CD4-positive, alpha-beta T cell treated with Interleukin-15 for 4 hours (primary cell): ENCODE measurements around the gene ZNF689.

Experiments
- DNase-seq: peaks from one replicate; pipeline ENCODE4 v3.0.0-alpha.2; 2020; ENCODE audit warnings: low spot score

ZNF689 gene

GRCh38 chr16:30562021-30562420 lies 48.2 kb downstream of the ZNF689 start:
- DNase-seq: no peak

- peak; percentile 20 for DNase-seq
Observed at GRCh38 chr16:30561089-30561816, 48.9 kb downstream of the ZNF689 start.

- no peak for DNase-seq
Observed at GRCh38 chr16:30559690-30560089, 50.5 kb downstream of the ZNF689 start.

- DNase-seq: no peak
Observed at GRCh38 chr16:30558789-30559377, 51.3 kb downstream of the ZNF689 start.

- peak; percentile 99 for DNase-seq
Observed at GRCh38 chr16:30557957-30558788, 52.0 kb downstream of the ZNF689 start, which contains the start of gene ZNF764. Gene ZNF764, minus strand, starts transcription at chr16:30558374. Its CDS starts 192 bp downstream, at chr16:30558182.

GRCh38 chr16:30557707-30557956 lies 52.6 kb downstream of the ZNF689 start:
- no peak for DNase-seq

- DNase-seq: no peak
Observed at GRCh38 chr16:30556125-30556473, 54.1 kb downstream of the ZNF689 start.

GRCh38 chr16:30555315-30556124 lies 54.7 kb downstream of the ZNF689 start:
- DNase-seq: no peak

GRCh38 chr16:30554557-30555314 lies 55.5 kb downstream of the ZNF689 start:
- DNase-seq: no peak

- DNase-seq: no peak
Observed at GRCh38 chr16:30553393-30553899, 56.7 kb downstream of the ZNF689 start.

GRCh38 chr16:30552956-30553355 lies 57.2 kb downstream of the ZNF689 start:
- DNase-seq: no peak
